ENCODE measurements around the gene RXRG. TPM values are rescaled to one million over a fixed set of nuclear protein-coding genes. Genes with fewer than 3 reads are reported as not detected.

Gene RXRG
- total RNA-seq, 1 experiment from 2014 or later: not detected

DNA sequence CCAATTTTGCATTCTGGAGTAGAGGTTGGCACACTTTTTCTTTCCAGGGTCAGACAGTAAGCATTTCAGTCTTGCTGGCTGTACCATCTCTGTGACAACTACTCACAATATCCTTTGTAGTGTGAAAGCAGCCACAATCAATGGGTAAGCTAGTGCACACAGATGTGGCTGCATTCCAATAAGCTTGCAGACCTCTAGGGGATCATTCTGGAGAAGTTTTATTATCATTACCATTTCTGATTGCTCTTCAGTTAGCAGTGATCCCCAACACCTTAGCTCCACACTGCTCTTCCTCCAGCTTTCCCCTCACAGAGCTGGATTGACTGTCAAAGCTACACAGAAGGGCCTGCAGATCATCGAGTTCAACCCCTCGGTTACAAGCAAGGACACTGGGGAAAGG lies 9.1 kb downstream of the RXRG start:
- ChIA-PET CTCF (interaction anchor here (1.1 to 1.3 kb wide), 2 partner anchors 68 to 157 kb away, joined by 3 read pairs; no protein-coding TSS in a partner anchor), POLR2A (no interaction called here)
- no peaks in the 10 kb centered on the region for H3K36me3 Mint-ChIP-seq
- H3K4me1 Mint-ChIP-seq: peaks cover 15% of the 10 kb centered on the region
- no peak overlapping the region for H3K27ac Mint-ChIP-seq
- TF ChIP-seq, protein P1, sequence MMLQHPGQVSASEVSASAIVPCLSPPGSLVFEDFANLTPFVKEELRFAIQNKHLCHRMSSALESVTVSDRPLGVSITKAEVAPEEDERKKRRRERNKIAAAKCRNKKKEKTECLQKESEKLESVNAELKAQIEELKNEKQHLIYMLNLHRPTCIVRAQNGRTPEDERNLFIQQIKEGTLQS (CRISPR knock-in tag; conservative IDR thresholded peaks at IDR 0.05): no peak
- TF ChIP-seq GTF2I (CRISPR knock-in tag; conservative IDR thresholded peaks at IDR 0.05): no peak
- TF ChIP-seq KAT7 (CRISPR knock-in tag; IDR thresholded peaks at IDR 0.05; ENCODE audit: borderline replicate concordance): no peak
- TF ChIP-seq, protein P2, sequence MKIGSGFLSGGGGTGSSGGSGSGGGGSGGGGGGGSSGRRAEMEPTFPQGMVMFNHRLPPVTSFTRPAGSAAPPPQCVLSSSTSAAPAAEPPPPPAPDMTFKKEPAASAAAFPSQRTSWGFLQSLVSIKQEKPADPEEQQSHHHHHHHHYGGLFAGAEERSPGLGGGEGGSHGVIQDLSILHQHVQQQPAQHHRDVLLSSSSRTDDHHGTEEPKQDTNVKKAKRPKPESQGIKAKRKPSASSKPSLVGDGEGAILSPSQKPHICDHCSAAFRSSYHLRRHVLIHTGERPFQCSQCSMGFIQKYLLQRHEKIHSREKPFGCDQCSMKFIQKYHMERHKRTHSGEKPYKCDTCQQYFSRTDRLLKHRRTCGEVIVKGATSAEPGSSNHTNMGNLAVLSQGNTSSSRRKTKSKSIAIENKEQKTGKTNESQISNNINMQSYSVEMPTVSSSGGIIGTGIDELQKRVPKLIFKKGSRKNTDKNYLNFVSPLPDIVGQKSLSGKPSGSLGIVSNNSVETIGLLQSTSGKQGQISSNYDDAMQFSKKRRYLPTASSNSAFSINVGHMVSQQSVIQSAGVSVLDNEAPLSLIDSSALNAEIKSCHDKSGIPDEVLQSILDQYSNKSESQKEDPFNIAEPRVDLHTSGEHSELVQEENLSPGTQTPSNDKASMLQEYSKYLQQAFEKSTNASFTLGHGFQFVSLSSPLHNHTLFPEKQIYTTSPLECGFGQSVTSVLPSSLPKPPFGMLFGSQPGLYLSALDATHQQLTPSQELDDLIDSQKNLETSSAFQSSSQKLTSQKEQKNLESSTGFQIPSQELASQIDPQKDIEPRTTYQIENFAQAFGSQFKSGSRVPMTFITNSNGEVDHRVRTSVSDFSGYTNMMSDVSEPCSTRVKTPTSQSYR (CRISPR knock-in tag; IDR thresholded peaks at IDR 0.05): no peak
- TF ChIP-seq, protein P3, sequence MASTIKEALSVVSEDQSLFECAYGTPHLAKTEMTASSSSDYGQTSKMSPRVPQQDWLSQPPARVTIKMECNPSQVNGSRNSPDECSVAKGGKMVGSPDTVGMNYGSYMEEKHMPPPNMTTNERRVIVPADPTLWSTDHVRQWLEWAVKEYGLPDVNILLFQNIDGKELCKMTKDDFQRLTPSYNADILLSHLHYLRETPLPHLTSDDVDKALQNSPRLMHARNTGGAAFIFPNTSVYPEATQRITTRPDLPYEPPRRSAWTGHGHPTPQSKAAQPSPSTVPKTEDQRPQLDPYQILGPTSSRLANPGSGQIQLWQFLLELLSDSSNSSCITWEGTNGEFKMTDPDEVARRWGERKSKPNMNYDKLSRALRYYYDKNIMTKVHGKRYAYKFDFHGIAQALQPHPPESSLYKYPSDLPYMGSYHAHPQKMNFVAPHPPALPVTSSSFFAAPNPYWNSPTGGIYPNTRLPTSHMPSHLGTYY (CRISPR knock-in tag; IDR thresholded peaks at IDR 0.05): no peak
- TF ChIP-seq ZNF219 (CRISPR knock-in tag; IDR thresholded peaks at IDR 0.05; ENCODE audit: borderline replicate concordance): no peak
- TF ChIP-seq SMAD3 (CRISPR knock-in tag; IDR thresholded peaks at IDR 0.05; ENCODE audit: borderline replicate concordance): no peak
- TF ChIP-seq ZBTB21 (CRISPR knock-in tag; IDR thresholded peaks at IDR 0.05; ENCODE audit: borderline replicate concordance): no peak
- TF ChIP-seq, protein P4, sequence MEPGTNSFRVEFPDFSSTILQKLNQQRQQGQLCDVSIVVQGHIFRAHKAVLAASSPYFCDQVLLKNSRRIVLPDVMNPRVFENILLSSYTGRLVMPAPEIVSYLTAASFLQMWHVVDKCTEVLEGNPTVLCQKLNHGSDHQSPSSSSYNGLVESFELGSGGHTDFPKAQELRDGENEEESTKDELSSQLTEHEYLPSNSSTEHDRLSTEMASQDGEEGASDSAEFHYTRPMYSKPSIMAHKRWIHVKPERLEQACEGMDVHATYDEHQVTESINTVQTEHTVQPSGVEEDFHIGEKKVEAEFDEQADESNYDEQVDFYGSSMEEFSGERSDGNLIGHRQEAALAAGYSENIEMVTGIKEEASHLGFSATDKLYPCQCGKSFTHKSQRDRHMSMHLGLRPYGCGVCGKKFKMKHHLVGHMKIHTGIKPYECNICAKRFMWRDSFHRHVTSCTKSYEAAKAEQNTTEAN (CRISPR knock-in tag; IDR thresholded peaks at IDR 0.05): no peak
- no peak for TF ChIP-seq TP53 (CRISPR knock-in tag; IDR thresholded peaks at IDR 0.05)
- TF ChIP-seq, protein P5, sequence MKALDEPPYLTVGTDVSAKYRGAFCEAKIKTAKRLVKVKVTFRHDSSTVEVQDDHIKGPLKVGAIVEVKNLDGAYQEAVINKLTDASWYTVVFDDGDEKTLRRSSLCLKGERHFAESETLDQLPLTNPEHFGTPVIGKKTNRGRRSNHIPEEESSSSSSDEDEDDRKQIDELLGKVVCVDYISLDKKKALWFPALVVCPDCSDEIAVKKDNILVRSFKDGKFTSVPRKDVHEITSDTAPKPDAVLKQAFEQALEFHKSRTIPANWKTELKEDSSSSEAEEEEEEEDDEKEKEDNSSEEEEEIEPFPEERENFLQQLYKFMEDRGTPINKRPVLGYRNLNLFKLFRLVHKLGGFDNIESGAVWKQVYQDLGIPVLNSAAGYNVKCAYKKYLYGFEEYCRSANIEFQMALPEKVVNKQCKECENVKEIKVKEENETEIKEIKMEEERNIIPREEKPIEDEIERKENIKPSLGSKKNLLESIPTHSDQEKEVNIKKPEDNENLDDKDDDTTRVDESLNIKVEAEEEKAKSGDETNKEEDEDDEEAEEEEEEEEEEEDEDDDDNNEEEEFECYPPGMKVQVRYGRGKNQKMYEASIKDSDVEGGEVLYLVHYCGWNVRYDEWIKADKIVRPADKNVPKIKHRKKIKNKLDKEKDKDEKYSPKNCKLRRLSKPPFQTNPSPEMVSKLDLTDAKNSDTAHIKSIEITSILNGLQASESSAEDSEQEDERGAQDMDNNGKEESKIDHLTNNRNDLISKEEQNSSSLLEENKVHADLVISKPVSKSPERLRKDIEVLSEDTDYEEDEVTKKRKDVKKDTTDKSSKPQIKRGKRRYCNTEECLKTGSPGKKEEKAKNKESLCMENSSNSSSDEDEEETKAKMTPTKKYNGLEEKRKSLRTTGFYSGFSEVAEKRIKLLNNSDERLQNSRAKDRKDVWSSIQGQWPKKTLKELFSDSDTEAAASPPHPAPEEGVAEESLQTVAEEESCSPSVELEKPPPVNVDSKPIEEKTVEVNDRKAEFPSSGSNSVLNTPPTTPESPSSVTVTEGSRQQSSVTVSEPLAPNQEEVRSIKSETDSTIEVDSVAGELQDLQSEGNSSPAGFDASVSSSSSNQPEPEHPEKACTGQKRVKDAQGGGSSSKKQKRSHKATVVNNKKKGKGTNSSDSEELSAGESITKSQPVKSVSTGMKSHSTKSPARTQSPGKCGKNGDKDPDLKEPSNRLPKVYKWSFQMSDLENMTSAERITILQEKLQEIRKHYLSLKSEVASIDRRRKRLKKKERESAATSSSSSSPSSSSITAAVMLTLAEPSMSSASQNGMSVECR (CRISPR knock-in tag; IDR thresholded peaks at IDR 0.05; ENCODE audit: borderline replicate concordance): no peak
- no peak for TF ChIP-seq TEAD1 (CRISPR knock-in tag; IDR thresholded peaks at IDR 0.05)
- TF ChIP-seq ELF4 (CRISPR knock-in tag; IDR thresholded peaks at IDR 0.05; ENCODE audit: low read depth): no peak
- TF ChIP-seq MXD4 (CRISPR knock-in tag; IDR thresholded peaks at IDR 0.05; ENCODE audit: borderline replicate concordance): no peak
- TF ChIP-seq TCF7 (CRISPR knock-in tag; IDR thresholded peaks at IDR 0.05; ENCODE audit: low read depth): no peak
- TF ChIP-seq, protein P6, sequence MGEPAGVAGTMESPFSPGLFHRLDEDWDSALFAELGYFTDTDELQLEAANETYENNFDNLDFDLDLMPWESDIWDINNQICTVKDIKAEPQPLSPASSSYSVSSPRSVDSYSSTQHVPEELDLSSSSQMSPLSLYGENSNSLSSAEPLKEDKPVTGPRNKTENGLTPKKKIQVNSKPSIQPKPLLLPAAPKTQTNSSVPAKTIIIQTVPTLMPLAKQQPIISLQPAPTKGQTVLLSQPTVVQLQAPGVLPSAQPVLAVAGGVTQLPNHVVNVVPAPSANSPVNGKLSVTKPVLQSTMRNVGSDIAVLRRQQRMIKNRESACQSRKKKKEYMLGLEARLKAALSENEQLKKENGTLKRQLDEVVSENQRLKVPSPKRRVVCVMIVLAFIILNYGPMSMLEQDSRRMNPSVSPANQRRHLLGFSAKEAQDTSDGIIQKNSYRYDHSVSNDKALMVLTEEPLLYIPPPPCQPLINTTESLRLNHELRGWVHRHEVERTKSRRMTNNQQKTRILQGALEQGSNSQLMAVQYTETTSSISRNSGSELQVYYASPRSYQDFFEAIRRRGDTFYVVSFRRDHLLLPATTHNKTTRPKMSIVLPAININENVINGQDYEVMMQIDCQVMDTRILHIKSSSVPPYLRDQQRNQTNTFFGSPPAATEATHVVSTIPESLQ (CRISPR knock-in tag; IDR thresholded peaks at IDR 0.05): no peak
- no peak for TF ChIP-seq CREB1 (CRISPR knock-in tag; IDR thresholded peaks at IDR 0.05)
- no peak overlapping the region for H3K4me3 Mint-ChIP-seq
- peaks cover 12% of the 10 kb centered on the region for H3K27me3 Mint-ChIP-seq (ENCODE audit: low read depth)
- ATAC-seq (no peak), DNase-seq (ENCODE audit: low spot score) (no peak)
- no peaks in the 10 kb centered on the region for H3K9me3 Mint-ChIP-seq

Measured in WTC11 (cell line).